GM12864 (cell line): ENCODE data around the gene CTSA.
"Not testable (repeated sequence)": the region's sequence is repeated elsewhere in the genome, so short reads cannot be mapped to it uniquely, and the experiment has no call there.

Experiments
- DNase-seq: peaks from one replicate; pipeline ENCODE4 v3.0.0-alpha.2; 2011; ENCODE audit warnings: low read depth
- H3K4me3 ChIP-seq: 2 replicates; pipeline ENCODE4 v1.5.1; 2011; ENCODE audit warnings: mild to moderate bottlenecking, low read depth, low read length, control low read depth
- CTCF ChIP-seq: IDR thresholded peaks from 2 replicates; pipeline ENCODE4 v1.5.1; 2011; ENCODE audit warnings: low read depth, mild to moderate bottlenecking, moderate library complexity, low read length, control low read depth, inconsistent platforms; ENCODE audit errors: missing control alignments

The CTSA gene

DNA sequence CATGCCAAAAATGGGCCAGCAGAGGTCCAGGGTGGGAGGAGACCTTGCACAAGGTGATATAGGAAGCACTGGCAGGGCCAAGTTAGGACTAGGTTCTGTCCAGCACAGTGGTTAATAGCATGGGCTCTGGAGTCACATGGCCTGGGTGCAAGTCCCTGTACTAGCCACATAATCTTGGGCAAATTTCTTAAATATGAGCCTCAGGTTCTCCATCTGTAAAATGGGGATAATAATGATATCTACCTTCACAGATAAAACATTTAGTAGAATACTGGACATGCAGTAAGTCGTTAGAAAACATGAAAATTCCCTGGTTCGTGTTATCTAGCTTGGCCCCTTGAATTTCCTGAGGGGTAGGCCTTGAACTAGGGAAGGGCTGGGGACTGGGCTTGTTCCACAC is 6.2 kb downstream of the CTSA start:
- TF ChIP-seq CTCF: no peak
- no peak for DNase-seq
- H3K4me3 ChIP-seq: no peak overlapping the region

DNA sequence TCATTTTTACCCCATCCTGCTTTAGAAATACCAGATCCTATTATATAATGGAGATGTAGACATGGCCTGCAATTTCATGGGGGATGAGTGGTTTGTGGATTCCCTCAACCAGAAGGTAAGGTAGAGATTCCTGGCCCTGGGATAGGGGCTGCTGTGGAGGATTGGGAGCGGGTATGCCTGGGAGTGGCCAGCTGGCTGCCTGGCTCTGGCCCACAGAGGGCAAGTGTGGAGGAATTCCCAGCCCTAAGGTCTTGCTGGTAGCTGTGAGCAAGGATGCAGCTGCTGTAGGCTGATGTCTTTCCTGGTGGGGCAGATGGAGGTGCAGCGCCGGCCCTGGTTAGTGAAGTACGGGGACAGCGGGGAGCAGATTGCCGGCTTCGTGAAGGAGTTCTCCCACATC is 6.6 kb downstream of the CTSA start:
- DNase-seq: no peak
- no peak overlapping the region for H3K4me3 ChIP-seq
- no peak for TF ChIP-seq CTCF

DNA sequence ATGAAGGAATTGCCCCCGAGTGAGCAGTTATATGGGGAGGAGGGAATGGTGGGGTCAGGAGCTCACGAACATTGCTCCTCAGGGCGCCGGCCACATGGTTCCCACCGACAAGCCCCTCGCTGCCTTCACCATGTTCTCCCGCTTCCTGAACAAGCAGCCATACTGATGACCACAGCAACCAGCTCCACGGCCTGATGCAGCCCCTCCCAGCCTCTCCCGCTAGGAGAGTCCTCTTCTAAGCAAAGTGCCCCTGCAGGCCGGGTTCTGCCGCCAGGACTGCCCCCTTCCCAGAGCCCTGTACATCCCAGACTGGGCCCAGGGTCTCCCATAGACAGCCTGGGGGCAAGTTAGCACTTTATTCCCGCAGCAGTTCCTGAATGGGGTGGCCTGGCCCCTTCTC is 7.2 kb downstream of the CTSA start:
- no peak for DNase-seq
- no peak overlapping the region for H3K4me3 ChIP-seq
- no peak for TF ChIP-seq CTCF

- TF ChIP-seq CTCF: no peak
- no peak for DNase-seq
- no peak overlapping the region for H3K4me3 ChIP-seq
Observed at GRCh38 chr20:45899046-45899835, 8.1 kb downstream of the CTSA start.

DNA sequence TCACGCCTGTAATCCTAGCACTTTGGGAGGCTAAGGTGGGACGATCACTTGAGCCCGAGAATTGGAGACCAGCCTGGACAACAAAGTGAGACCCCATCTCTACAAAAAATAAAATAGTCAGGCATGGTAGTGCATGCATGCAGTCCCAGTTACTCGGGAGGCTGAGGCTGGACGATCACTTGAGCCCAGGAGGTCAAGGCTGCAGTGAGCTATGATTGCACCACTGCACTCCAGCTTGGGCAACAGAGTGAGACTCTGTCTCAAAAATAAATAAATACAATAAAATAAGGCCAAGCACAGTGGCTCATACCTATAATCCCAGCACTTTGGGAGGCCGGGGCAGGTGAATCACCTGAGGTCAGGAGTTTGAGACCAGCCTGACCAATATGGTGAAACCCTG is 10.2 kb downstream of the CTSA start:
- not testable (repeated sequence) for DNase-seq, H3K4me3 ChIP-seq

GRCh38 chr20:45902199-45902701 is 11.1 kb downstream of the CTSA start:
- no peak overlapping the region for H3K4me3 ChIP-seq
- no peak for TF ChIP-seq CTCF
- DNase-seq: no peak

DNA sequence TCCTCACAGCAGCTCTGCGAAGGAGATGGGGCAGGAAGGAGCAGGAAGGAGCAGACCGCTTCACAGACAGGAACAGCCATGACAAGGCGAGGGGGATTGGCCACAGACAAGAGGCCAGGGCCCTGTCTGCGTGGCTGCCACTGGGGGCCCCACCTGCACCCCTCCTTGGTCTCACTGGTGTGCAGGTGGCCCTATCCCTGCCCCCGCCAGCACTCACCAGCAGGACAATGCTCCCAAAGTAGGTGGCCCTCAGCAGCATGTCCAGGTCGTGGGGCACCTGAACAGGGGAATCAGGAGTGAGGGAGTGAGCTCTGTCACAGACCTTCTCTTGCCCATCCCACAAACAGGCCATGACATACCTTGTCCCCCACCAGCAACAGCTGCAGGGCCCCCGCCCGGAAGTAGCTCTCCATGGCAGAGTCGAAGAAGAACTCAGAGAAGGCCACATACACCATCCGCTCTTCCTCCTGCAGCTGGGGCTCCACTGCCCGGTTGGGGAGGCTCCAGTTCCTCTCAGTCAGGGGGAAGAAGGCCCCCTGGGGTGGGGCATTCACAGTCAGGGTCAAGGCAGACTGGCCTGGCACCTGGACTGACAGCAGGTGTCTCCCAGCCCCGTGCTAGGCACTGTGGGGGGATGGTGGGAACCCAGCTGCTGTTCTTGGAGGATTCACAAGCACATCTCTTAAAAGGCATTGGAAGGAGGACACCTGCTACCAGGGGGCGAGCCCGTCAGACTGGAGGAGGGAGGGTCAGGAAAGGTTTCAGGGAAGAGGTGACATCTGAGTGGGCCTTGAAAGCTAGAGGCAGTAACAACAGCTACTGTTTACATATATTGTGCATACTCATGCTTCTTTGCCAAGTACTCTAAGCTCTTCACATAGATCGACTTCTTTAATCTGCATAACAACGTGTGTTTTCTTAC is 13.7 kb downstream of the CTSA start:
- no peak overlapping the region for H3K4me3 ChIP-seq
- no peak for TF ChIP-seq CTCF

More for the DNA sequence above, 13.7 kb downstream of the CTSA start:
- DNase-seq: no peak
